ENCODE measurements around the gene PIK3R5.

The PIK3R5 gene

GRCh38 chr17:9002227-9002605 is 36.7 kb upstream of the PIK3R5 start:
- Mint-ChIP-seq H3K36me3 (ENCODE audit: low read depth) (no peaks in the 10 kb centered on the region), H3K4me1 (peaks cover 38% of the 10 kb centered on the region), H3K9me3 (no peaks in the 10 kb centered on the region), H3K4me3 (peak overlapping the region; percentile 86), H3K27me3 (ENCODE audit: low read depth, poor library complexity) (peaks cover 72% of the 10 kb centered on the region), H3K27ac (no peak overlapping the region)
- TF ChIP-seq, protein P1, sequence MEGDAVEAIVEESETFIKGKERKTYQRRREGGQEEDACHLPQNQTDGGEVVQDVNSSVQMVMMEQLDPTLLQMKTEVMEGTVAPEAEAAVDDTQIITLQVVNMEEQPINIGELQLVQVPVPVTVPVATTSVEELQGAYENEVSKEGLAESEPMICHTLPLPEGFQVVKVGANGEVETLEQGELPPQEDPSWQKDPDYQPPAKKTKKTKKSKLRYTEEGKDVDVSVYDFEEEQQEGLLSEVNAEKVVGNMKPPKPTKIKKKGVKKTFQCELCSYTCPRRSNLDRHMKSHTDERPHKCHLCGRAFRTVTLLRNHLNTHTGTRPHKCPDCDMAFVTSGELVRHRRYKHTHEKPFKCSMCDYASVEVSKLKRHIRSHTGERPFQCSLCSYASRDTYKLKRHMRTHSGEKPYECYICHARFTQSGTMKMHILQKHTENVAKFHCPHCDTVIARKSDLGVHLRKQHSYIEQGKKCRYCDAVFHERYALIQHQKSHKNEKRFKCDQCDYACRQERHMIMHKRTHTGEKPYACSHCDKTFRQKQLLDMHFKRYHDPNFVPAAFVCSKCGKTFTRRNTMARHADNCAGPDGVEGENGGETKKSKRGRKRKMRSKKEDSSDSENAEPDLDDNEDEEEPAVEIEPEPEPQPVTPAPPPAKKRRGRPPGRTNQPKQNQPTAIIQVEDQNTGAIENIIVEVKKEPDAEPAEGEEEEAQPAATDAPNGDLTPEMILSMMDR (IDR thresholded peaks at IDR 0.05) = no peak
- peak; percentile 53 for DNase-seq

- Mint-ChIP-seq H3K27ac (no peak overlapping the region), H3K9me3 (no peaks in the 10 kb centered on the region), H3K4me1 (peaks cover 34% of the 10 kb centered on the region), H3K27me3 (ENCODE audit: low read depth, poor library complexity) (peaks cover 66% of the 10 kb centered on the region), H3K36me3 (ENCODE audit: low read depth) (no peaks in the 10 kb centered on the region), H3K4me3 (peak overlapping the region; percentile 53)
- no peak for DNase-seq
- TF ChIP-seq, protein P1 (IDR thresholded peaks at IDR 0.05) = no peak
Measured at GRCh38 chr17:9001559-9001958, 36.1 kb upstream of the PIK3R5 start.

GRCh38 chr17:8997994-8998628 is 32.6 kb upstream of the PIK3R5 start:
- H3K27ac Mint-ChIP-seq = no peak overlapping the region
- no peaks in the 10 kb centered on the region for H3K9me3 Mint-ChIP-seq
- peaks cover 19% of the 10 kb centered on the region for H3K4me1 Mint-ChIP-seq
- H3K4me3 Mint-ChIP-seq = no peak overlapping the region
- peaks cover 39% of the 10 kb centered on the region for H3K27me3 Mint-ChIP-seq (ENCODE audit: low read depth, poor library complexity)
- DNase-seq = peak; percentile 75
- TF ChIP-seq, protein P1 (IDR thresholded peaks at IDR 0.05) = peak; percentile 91
- no peaks in the 10 kb centered on the region for H3K36me3 Mint-ChIP-seq (ENCODE audit: low read depth)

DNA sequence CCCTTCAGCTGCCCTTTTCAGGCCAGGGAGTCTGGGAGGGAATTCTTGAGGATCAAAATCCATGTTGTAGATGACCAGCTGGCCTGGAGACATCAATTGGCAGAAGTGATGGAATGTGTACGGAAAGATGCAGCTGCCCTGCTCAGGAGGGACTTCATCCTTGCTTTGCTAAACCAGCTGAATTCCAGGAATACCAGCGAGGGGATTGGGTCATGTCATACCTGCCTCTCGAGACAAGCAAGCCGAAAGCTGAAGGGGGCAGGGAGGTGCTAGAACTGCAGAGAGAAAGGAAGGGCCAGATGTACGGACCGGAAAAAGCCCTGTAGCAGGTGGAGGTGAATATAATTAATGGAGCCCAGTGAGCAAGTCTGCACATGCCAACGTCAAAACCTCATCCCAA is 30.2 kb upstream of the PIK3R5 start:
- TF ChIP-seq, protein P1 (IDR thresholded peaks at IDR 0.05) = no peak
- Mint-ChIP-seq H3K4me3 (no peak overlapping the region), H3K4me1 (peaks cover 5% of the 10 kb centered on the region), H3K9me3 (peaks cover 3% of the 10 kb centered on the region), H3K27ac (no peak overlapping the region), H3K27me3 (ENCODE audit: low read depth, poor library complexity) (peaks cover 22% of the 10 kb centered on the region), H3K36me3 (ENCODE audit: low read depth) (no peaks in the 10 kb centered on the region)
- no peak for DNase-seq

DNA sequence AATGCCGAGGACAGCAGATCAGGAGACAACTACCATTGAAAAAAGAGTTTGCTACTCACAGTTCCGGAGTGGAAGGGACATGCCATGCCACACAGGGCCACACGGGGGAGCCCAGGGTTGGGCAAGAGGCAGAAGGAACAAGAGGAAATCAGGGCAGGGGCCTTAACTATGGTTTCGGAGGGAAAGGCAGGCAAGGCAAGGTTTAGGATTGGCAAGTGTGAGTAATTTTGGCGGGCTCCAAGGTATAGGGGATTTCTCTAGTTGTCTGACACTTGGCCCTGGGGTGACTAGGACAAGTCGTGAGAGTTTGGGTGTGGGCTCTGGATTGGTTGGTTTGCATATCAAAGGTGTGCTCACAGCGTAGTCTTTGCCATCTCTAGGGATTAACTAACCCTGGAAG is 28.8 kb upstream of the PIK3R5 start:
- TF ChIP-seq, protein P1 (IDR thresholded peaks at IDR 0.05) = peak; percentile 75
- Mint-ChIP-seq H3K36me3 (ENCODE audit: low read depth) (no peaks in the 10 kb centered on the region), H3K9me3 (peaks cover 3% of the 10 kb centered on the region), H3K27ac (no peak overlapping the region), H3K4me1 (peaks cover 5% of the 10 kb centered on the region), H3K4me3 (no peak overlapping the region), H3K27me3 (ENCODE audit: low read depth, poor library complexity) (peaks cover 17% of the 10 kb centered on the region)
- DNase-seq = peak; percentile 83

Measured in nephron progenitor cell (in vitro differentiated cells).